Measurements from ENCODE around the gene VAV3. TPM values are rescaled to one million over a fixed set of nuclear protein-coding genes. Genes with fewer than 3 reads are reported as not detected.

VAV3 gene
- total and polyA plus RNA-seq, 4 experiments from 2014 or later: 0.43 to 2.9 (median 1.8) TPM

- Histone ChIP-seq H3K36me3 (ENCODE audit: insufficient read depth, low read length) (no peaks in the 10 kb centered on the region), H3K27me3 (ENCODE audit: insufficient read depth, low read length) (no peaks in the 10 kb centered on the region), H3K9me3 (ENCODE audit: control insufficient read depth in 1 of 2, low read length in 2 of 2) (no peaks in the 10 kb centered on the region), H3K4me1 (ENCODE audit: insufficient read depth, low read length) (no peaks in the 10 kb centered on the region), H3K27ac (ENCODE audit: low read depth, low read length) (no peak overlapping the region), H3K4me3 (ENCODE audit: low read length in 2 of 2) (no peak overlapping the region)
- ChIA-PET CTCF (ENCODE audit: partially characterized antibody) (interaction anchor here (0.6 to 2.8 kb wide), 3 partner anchors 8 to 329 kb away, joined by 3 to 10 read pairs (median 5); no protein-coding TSS in a partner anchor), POLR2A (ENCODE audit: partially characterized antibody) (no interaction called here)
- H3K36me3 Mint-ChIP-seq: no peaks in the 10 kb centered on the region
- peaks cover 0 to 11% (median 7%) of the 10 kb centered on the region in 4 donors for H3K4me1 Mint-ChIP-seq
- peak in 1 of 5 donors; percentile 19 for DNase-seq
- no peak overlapping the region for H3K4me3 Mint-ChIP-seq
- H3K27ac Mint-ChIP-seq: peak overlapping the region in 1 of 7 donors; percentile 81
- peaks cover 0 to 4% (median under 1%) of the 10 kb centered on the region in 8 donors for H3K9me3 Mint-ChIP-seq
- intact Hi-C loops (cut with micrococcal nuclease): no loop called here
- H3K27me3 Mint-ChIP-seq: no peaks in the 10 kb centered on the region
Observed at GRCh38 chr1:107795994-107796393, 169.0 kb downstream of the VAV3 start.

- Mint-ChIP-seq H3K4me3 (no peak overlapping the region), H3K4me1 (peaks cover 0 to 11% (median 7%) of the 10 kb centered on the region in 4 donors), H3K9me3 (peaks cover 0 to 2% (median 0%) of the 10 kb centered on the region in 8 donors), H3K36me3 (no peaks in the 10 kb centered on the region), H3K27me3 (no peaks in the 10 kb centered on the region), H3K27ac (no peak overlapping the region)
- H3K4me1 ChIP-seq (ENCODE audit: insufficient read depth, low read length): no peaks in the 10 kb centered on the region
- no peaks in the 10 kb centered on the region for H3K27me3 ChIP-seq (ENCODE audit: insufficient read depth, low read length)
- no peaks in the 10 kb centered on the region for H3K9me3 ChIP-seq (ENCODE audit: control insufficient read depth in 1 of 2, low read length in 2 of 2)
- no peak overlapping the region for H3K4me3 ChIP-seq (ENCODE audit: low read length in 2 of 2)
- no peak overlapping the region for H3K27ac ChIP-seq (ENCODE audit: low read depth, low read length)
- CTCF ChIA-PET (ENCODE audit: partially characterized antibody): interaction anchor here (0.6 to 2.8 kb wide), 4 partner anchors 8 to 330 kb away, joined by 3 to 10 read pairs (median 4); no protein-coding TSS in a partner anchor
- intact Hi-C loops (cut with micrococcal nuclease): no loop called here
- DNase-seq: no peak
- no peaks in the 10 kb centered on the region for H3K36me3 ChIP-seq (ENCODE audit: insufficient read depth, low read length)
- POLR2A ChIA-PET (ENCODE audit: partially characterized antibody): no interaction called here
Observed at GRCh38 chr1:107795441-107795840, 169.5 kb downstream of the VAV3 start.

DNA sequence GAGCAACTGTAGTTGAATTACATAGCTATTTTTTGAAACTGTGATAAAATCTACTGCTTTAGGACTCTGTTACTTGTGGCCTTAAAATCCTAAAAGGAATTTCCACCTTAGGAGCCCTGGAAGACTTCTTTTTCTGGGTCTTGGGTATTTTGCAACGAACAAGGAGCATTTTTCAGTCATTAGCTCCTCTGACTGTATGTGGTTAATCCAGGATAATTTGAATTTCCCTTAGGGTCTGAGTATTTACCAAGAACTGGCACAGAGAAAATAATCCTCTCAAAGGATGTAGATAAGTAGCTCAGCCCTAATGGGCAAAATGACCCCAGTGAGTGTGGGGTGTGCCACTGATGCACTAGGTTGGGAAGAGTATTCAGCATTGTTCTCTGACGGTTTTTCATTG lies 170.4 kb downstream of the VAV3 start:
- H3K4me3 ChIP-seq (ENCODE audit: low read length in 2 of 2): no peak overlapping the region
- no peaks in the 10 kb centered on the region for H3K4me1 ChIP-seq (ENCODE audit: insufficient read depth, low read length)
- H3K27ac Mint-ChIP-seq: peak overlapping the region in 1 of 7 donors; percentile 41
- no peaks in the 10 kb centered on the region for H3K36me3 Mint-ChIP-seq
- DNase-seq: no peak
- H3K27ac ChIP-seq (ENCODE audit: low read depth, low read length): no peak overlapping the region
- H3K9me3 Mint-ChIP-seq: no peaks in the 10 kb centered on the region
- intact Hi-C loops (cut with micrococcal nuclease): no loop called here
- peaks cover 2 to 11% (median 6%) of the 10 kb centered on the region in 4 donors for H3K4me1 Mint-ChIP-seq
- no peak overlapping the region for H3K4me3 Mint-ChIP-seq
- ChIA-PET CTCF (ENCODE audit: partially characterized antibody) (interaction anchor here (0.8 to 2.8 kb wide), 5 partner anchors 13 to 334 kb away, joined by 3 to 10 read pairs (median 4); no protein-coding TSS in a partner anchor), POLR2A (ENCODE audit: partially characterized antibody) (no interaction called here)
- no peaks in the 10 kb centered on the region for H3K27me3 ChIP-seq (ENCODE audit: insufficient read depth, low read length)
- H3K9me3 ChIP-seq (ENCODE audit: control insufficient read depth in 1 of 2, low read length in 2 of 2): no peaks in the 10 kb centered on the region
- H3K36me3 ChIP-seq (ENCODE audit: insufficient read depth, low read length): no peaks in the 10 kb centered on the region
- no peaks in the 10 kb centered on the region for H3K27me3 Mint-ChIP-seq

DNA sequence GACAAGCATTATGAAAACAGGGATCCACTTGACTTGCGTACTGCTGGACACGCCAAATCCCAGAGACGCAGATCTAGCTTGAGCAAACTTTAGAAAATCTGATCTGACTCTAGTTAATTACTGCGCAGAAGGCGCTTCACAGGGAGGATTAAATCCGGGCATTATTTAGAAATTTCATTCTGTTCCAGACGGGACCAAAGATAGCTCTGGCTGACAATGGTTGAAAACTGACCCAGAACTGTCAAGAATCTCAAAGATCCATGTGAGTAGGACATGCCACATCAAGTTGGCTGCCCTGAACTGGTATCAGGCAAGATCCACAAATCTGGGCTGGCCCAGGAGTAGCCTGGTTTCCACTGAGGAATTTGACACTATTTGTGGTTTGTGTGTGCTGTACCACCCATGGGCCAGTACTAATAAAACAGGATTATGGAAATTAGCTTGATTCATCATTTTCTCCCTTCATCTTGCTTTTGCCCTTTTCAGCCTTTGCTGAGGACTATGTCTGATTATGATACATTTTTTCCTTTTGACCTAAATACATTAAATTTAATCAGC lies 171.0 kb downstream of the VAV3 start:
- Mint-ChIP-seq H3K27me3 (no peaks in the 10 kb centered on the region), H3K4me1 (peaks cover 5 to 14% (median 9%) of the 10 kb centered on the region in 4 donors), H3K27ac (peak overlapping the region in 1 of 7 donors; percentile 36), H3K4me3 (no peak overlapping the region), H3K36me3 (no peaks in the 10 kb centered on the region), H3K9me3 (no peaks in the 10 kb centered on the region)
- Histone ChIP-seq H3K36me3 (ENCODE audit: insufficient read depth, low read length) (no peaks in the 10 kb centered on the region), H3K4me1 (ENCODE audit: insufficient read depth, low read length) (no peaks in the 10 kb centered on the region), H3K9me3 (ENCODE audit: control insufficient read depth in 1 of 2, low read length in 2 of 2) (no peaks in the 10 kb centered on the region), H3K27ac (ENCODE audit: low read depth, low read length) (no peak overlapping the region), H3K4me3 (ENCODE audit: low read length in 2 of 2) (no peak overlapping the region), H3K27me3 (ENCODE audit: insufficient read depth, low read length) (no peaks in the 10 kb centered on the region)
- no peak for DNase-seq
- intact Hi-C loops (cut with micrococcal nuclease): no loop called here
- POLR2A ChIA-PET (ENCODE audit: partially characterized antibody): no interaction called here
- CTCF ChIA-PET (ENCODE audit: partially characterized antibody): interaction anchor here (0.6 to 2.8 kb wide), 7 partner anchors 8 to 335 kb away, joined by 3 to 10 read pairs (median 3); no protein-coding TSS in a partner anchor

- CTCF ChIA-PET (ENCODE audit: partially characterized antibody): interaction anchor here (2.0 to 21.8 kb wide), 2 partner anchors 8 to 333 kb away, joined by 10 to 614 read pairs; no protein-coding TSS in a partner anchor
- peaks cover 26 to 39% (median 32%) of the 10 kb centered on the region in 4 donors for H3K4me1 Mint-ChIP-seq
- H3K9me3 Mint-ChIP-seq: no peaks in the 10 kb centered on the region
- POLR2A ChIA-PET (ENCODE audit: partially characterized antibody): no interaction called here
- H3K9me3 ChIP-seq (ENCODE audit: control insufficient read depth in 1 of 2, low read length in 2 of 2): no peaks in the 10 kb centered on the region
- peaks cover 25% of the 10 kb centered on the region for H3K4me1 ChIP-seq (ENCODE audit: insufficient read depth, low read length)
- no peaks in the 10 kb centered on the region for H3K27me3 Mint-ChIP-seq
- H3K27me3 ChIP-seq (ENCODE audit: insufficient read depth, low read length): no peaks in the 10 kb centered on the region
- H3K4me3 Mint-ChIP-seq: no peak overlapping the region
- no peak overlapping the region for H3K27ac ChIP-seq (ENCODE audit: low read depth, low read length)
- intact Hi-C loops (cut with micrococcal nuclease): no loop called here
- no peaks in the 10 kb centered on the region for H3K36me3 ChIP-seq (ENCODE audit: insufficient read depth, low read length)
- peak overlapping the region in 1 of 7 donors; percentile 55 for H3K27ac Mint-ChIP-seq
- DNase-seq: no peak
- no peaks in the 10 kb centered on the region for H3K36me3 Mint-ChIP-seq
- no peak overlapping the region for H3K4me3 ChIP-seq (ENCODE audit: low read length in 2 of 2)
Observed at GRCh38 chr1:107791348-107791747, 173.6 kb downstream of the VAV3 start.

GRCh38 chr1:107789817-107790524 lies 175.0 kb downstream of the VAV3 start:
- Mint-ChIP-seq H3K36me3 (no peaks in the 10 kb centered on the region), H3K9me3 (no peaks in the 10 kb centered on the region), H3K4me3 (no peak overlapping the region), H3K4me1 (peaks cover 33 to 48% (median 39%) of the 10 kb centered on the region in 4 donors), H3K27ac (peak overlapping the region in 1 of 7 donors; percentile 55), H3K27me3 (no peaks in the 10 kb centered on the region)
- ChIA-PET POLR2A (ENCODE audit: partially characterized antibody) (no interaction called here), CTCF (ENCODE audit: partially characterized antibody) (interaction anchor here (21.8 kb wide), 1 partner anchor 334 kb away, joined by 614 read pairs; no protein-coding TSS in a partner anchor)
- H3K9me3 ChIP-seq (ENCODE audit: control insufficient read depth in 1 of 2, low read length in 2 of 2): no peaks in the 10 kb centered on the region
- no peaks in the 10 kb centered on the region for H3K27me3 ChIP-seq (ENCODE audit: insufficient read depth, low read length)
- no peak overlapping the region for H3K27ac ChIP-seq (ENCODE audit: low read depth, low read length)
- H3K4me3 ChIP-seq (ENCODE audit: low read length in 2 of 2): no peak overlapping the region
- no peak for DNase-seq
- H3K4me1 ChIP-seq (ENCODE audit: insufficient read depth, low read length): peaks cover 38% of the 10 kb centered on the region
- no peaks in the 10 kb centered on the region for H3K36me3 ChIP-seq (ENCODE audit: insufficient read depth, low read length)
- intact Hi-C loops (cut with micrococcal nuclease): loop anchor here (10.0 kb wide), 2 partner anchors 405 to 855 kb away; no protein-coding TSS in a partner anchor

Data from CD4-positive, alpha-beta memory T cell (primary cell).